Immature natural killer cell (primary cell): ENCODE data around the gene COP1. TPM values are rescaled to one million over a fixed set of nuclear protein-coding genes. Genes with fewer than 3 reads are reported as not detected.
A peak's percentile ranks its signal among the peaks of the same experiment; 100 is the strongest.
"Not testable (repeated sequence)": the region's sequence is repeated elsewhere in the genome, so short reads cannot be mapped to it uniquely, and the experiment has no call there.

ENCODE experiments used
- DNase-seq, 3 donors: peaks; one replicate each; pipeline ENCODE4 v3.0.0; 2022; ENCODE audit warnings: mixed read lengths in 1 of 3
- H3K27ac Mint-ChIP-seq, 6 donors: one replicate each; pipeline ENCODE4 v1.8.0; 2020; ENCODE audit warnings: mixed read lengths in 6 of 6, mild to moderate bottlenecking in 5 of 6, inconsistent platforms in 4 of 6, moderate library complexity in 3 of 6
- H3K27me3 Mint-ChIP-seq, 3 donors: one replicate each; pipeline ENCODE4 v1.8.0; 2020 to 2021; ENCODE audit warnings: low read depth in 3 of 3, mild to moderate bottlenecking in 3 of 3, mixed read lengths in 3 of 3, moderate library complexity in 3 of 3, inconsistent platforms in 1 of 3
- H3K36me3 Mint-ChIP-seq, 3 donors: one replicate each; pipeline ENCODE4 v1.8.0; 2020; ENCODE audit warnings: mixed read lengths in 3 of 3, inconsistent platforms in 2 of 3, mild to moderate bottlenecking in 2 of 3
- H3K4me1 Mint-ChIP-seq, 2 donors: one replicate each; pipeline ENCODE4 v1.8.0; 2020; ENCODE audit warnings: inconsistent platforms in 2 of 2, mild to moderate bottlenecking in 2 of 2, mixed read lengths in 2 of 2, moderate library complexity in 1 of 2
- H3K4me3 Mint-ChIP-seq, 5 donors: one replicate each; pipeline ENCODE4 v1.8.0; 2020; ENCODE audit warnings: mild to moderate bottlenecking in 5 of 5, mixed read lengths in 5 of 5, inconsistent platforms in 3 of 5, moderate library complexity in 3 of 5
- H3K9me3 Mint-ChIP-seq, 6 donors: one replicate each; pipeline ENCODE4 v1.8.0; 2020; ENCODE audit warnings: mild to moderate bottlenecking in 6 of 6, mixed read lengths in 6 of 6, inconsistent platforms in 4 of 6, moderate library complexity in 3 of 6
- polyA plus RNA-seq, 3 donors: library from polyadenylated mRNA; unstranded; fragments of 300-500 nt; fragmentation: Illumina TruSeq; gene quantifications; one replicate each; pipeline ENCODE4 v1.2.3, GENCODE V29; 2021

Gene COP1
- polyA plus RNA-seq, 3 donors from 2014 or later = 28.3 to 42.2 (median 37.4) TPM

GRCh38 chr1:175984057-175984812 lies 222.9 kb downstream of the COP1 start:
- Mint-ChIP-seq H3K4me3 (no peak overlapping the region), H3K9me3 (peaks cover 5 to 22% (median 18%) of the 10 kb centered on the region in 6 donors), H3K27ac (no peak overlapping the region), H3K27me3 (peaks cover 0 to 2% (median 0%) of the 10 kb centered on the region in 3 donors), H3K36me3 (peaks cover 59 to 71% (median 66%) of the 10 kb centered on the region in 3 donors), H3K4me1 (peaks cover 5 to 19% of the 10 kb centered on the region in 2 donors)
- DNase-seq = no peak

- H3K27me3 Mint-ChIP-seq, H3K4me3 Mint-ChIP-seq, H3K27ac Mint-ChIP-seq, DNase-seq: not testable (repeated sequence)
- Mint-ChIP-seq H3K4me1 (peaks cover 7 to 26% of the 10 kb centered on the region in 2 donors), H3K9me3 (peaks cover 5 to 22% (median 18%) of the 10 kb centered on the region in 6 donors), H3K36me3 (peaks cover 59 to 69% (median 66%) of the 10 kb centered on the region in 3 donors)
These were observed 223.7 kb downstream of the COP1 start for GRCh38 chr1:175983363-175983762.

- Mint-ChIP-seq H3K36me3 (peaks cover 46 to 55% (median 52%) of the 10 kb centered on the region in 3 donors), H3K4me1 (peaks cover 8 to 28% of the 10 kb centered on the region in 2 donors), H3K27me3 (peaks cover 0 to 2% (median 0%) of the 10 kb centered on the region in 3 donors), H3K27ac (no peak overlapping the region), H3K4me3 (no peak overlapping the region), H3K9me3 (peaks cover 5 to 22% (median 18%) of the 10 kb centered on the region in 6 donors)
- DNase-seq = no peak
These were observed 226.0 kb downstream of the COP1 start for GRCh38 chr1:175981128-175981527.

- Mint-ChIP-seq H3K36me3 (peaks cover 32 to 43% (median 37%) of the 10 kb centered on the region in 3 donors), H3K27ac (no peak overlapping the region), H3K4me1 (peaks cover 8 to 28% of the 10 kb centered on the region in 2 donors), H3K4me3 (no peak overlapping the region), H3K9me3 (peaks cover 5 to 19% (median 13%) of the 10 kb centered on the region in 6 donors), H3K27me3 (peaks cover 0 to 2% (median 0%) of the 10 kb centered on the region in 3 donors)
- DNase-seq = no peak
These were observed 228.2 kb downstream of the COP1 start for GRCh38 chr1:175978926-175979325.

- H3K4me1 Mint-ChIP-seq = peaks cover 8 to 28% of the 10 kb centered on the region in 2 donors
- H3K9me3 Mint-ChIP-seq = peaks cover 2 to 19% (median 9%) of the 10 kb centered on the region in 6 donors
- peaks cover 0 to 2% (median 0%) of the 10 kb centered on the region in 3 donors for H3K27me3 Mint-ChIP-seq
- DNase-seq = no peak
- peaks cover 32 to 43% (median 37%) of the 10 kb centered on the region in 3 donors for H3K36me3 Mint-ChIP-seq
- H3K27ac Mint-ChIP-seq = peak overlapping the region in 2 of 6 donors; percentile 31 to 43
- H3K4me3 Mint-ChIP-seq = no peak overlapping the region
These were observed 228.6 kb downstream of the COP1 start for GRCh38 chr1:175978476-175978875.

- H3K4me1 Mint-ChIP-seq = peaks cover 8 to 21% of the 10 kb centered on the region in 2 donors
- peaks cover 20 to 30% (median 24%) of the 10 kb centered on the region in 3 donors for H3K36me3 Mint-ChIP-seq
- H3K27ac Mint-ChIP-seq = no peak overlapping the region
- H3K9me3 Mint-ChIP-seq = peaks cover 0 to 8% (median 1%) of the 10 kb centered on the region in 6 donors
- H3K27me3 Mint-ChIP-seq = no peaks in the 10 kb centered on the region
- H3K4me3 Mint-ChIP-seq = no peak overlapping the region
- no peak for DNase-seq
These were observed 230.0 kb downstream of the COP1 start for GRCh38 chr1:175976865-175977642.

GRCh38 chr1:175969231-175969630 lies 237.9 kb downstream of the COP1 start:
- Mint-ChIP-seq H3K4me3 (no peak overlapping the region), H3K27ac (no peak overlapping the region), H3K9me3 (no peaks in the 10 kb centered on the region), H3K4me1 (peaks cover 3 to 4% of the 10 kb centered on the region in 2 donors), H3K36me3 (peaks cover 14 to 22% (median 22%) of the 10 kb centered on the region in 3 donors), H3K27me3 (peaks cover 0 to 2% (median 0%) of the 10 kb centered on the region in 3 donors)
- DNase-seq = no peak

GRCh38 chr1:175968486-175969172 lies 238.5 kb downstream of the COP1 start:
- Mint-ChIP-seq H3K27ac (no peak overlapping the region), H3K4me3 (no peak overlapping the region), H3K4me1 (peaks cover 3 to 4% of the 10 kb centered on the region in 2 donors), H3K27me3 (peaks cover 0 to 2% (median 0%) of the 10 kb centered on the region in 3 donors), H3K9me3 (no peaks in the 10 kb centered on the region), H3K36me3 (peaks cover 9 to 18% (median 17%) of the 10 kb centered on the region in 3 donors)
- no peak for DNase-seq

GRCh38 chr1:175963740-175964139 lies 243.3 kb downstream of the COP1 start:
- Mint-ChIP-seq H3K36me3 (peaks cover 0 to 20% (median 16%) of the 10 kb centered on the region in 3 donors), H3K4me3 (no peak overlapping the region), H3K27ac (peak overlapping the region in 1 of 6 donors; percentile 19), H3K9me3 (no peaks in the 10 kb centered on the region), H3K27me3 (peaks cover 0 to 2% (median 0%) of the 10 kb centered on the region in 3 donors), H3K4me1 (peaks cover 4 to 6% of the 10 kb centered on the region in 2 donors)
- no peak for DNase-seq

- Mint-ChIP-seq H3K9me3 (no peaks in the 10 kb centered on the region), H3K27me3 (no peaks in the 10 kb centered on the region), H3K27ac (no peak overlapping the region), H3K4me1 (peaks cover 5 to 6% of the 10 kb centered on the region in 2 donors), H3K36me3 (peaks cover 4 to 21% (median 13%) of the 10 kb centered on the region in 3 donors), H3K4me3 (no peak overlapping the region)
- DNase-seq = no peak
These were observed 246.9 kb downstream of the COP1 start for GRCh38 chr1:175960169-175960568.

GRCh38 chr1:175951627-175952026 lies 255.5 kb downstream of the COP1 start:
- DNase-seq = no peak
- Mint-ChIP-seq H3K4me3 (no peak overlapping the region), H3K9me3 (peaks cover 0 to 3% (median 0%) of the 10 kb centered on the region in 6 donors), H3K36me3 (peaks cover 28 to 52% (median 31%) of the 10 kb centered on the region in 3 donors), H3K4me1 (peaks cover 2 to 12% of the 10 kb centered on the region in 2 donors), H3K27me3 (no peaks in the 10 kb centered on the region), H3K27ac (peak overlapping the region in 1 of 6 donors; percentile 29)

GRCh38 chr1:175947771-175948170 lies 259.3 kb downstream of the COP1 start:
- no peaks in the 10 kb centered on the region for H3K27me3 Mint-ChIP-seq
- DNase-seq = no peak
- H3K9me3 Mint-ChIP-seq = peaks cover 0 to 3% (median 0%) of the 10 kb centered on the region in 6 donors
- peaks cover 43 to 57% (median 48%) of the 10 kb centered on the region in 3 donors for H3K36me3 Mint-ChIP-seq
- H3K4me1 Mint-ChIP-seq = peaks cover 0 to 2% of the 10 kb centered on the region in 2 donors
- H3K4me3 Mint-ChIP-seq = no peak overlapping the region
- no peak overlapping the region for H3K27ac Mint-ChIP-seq

- no peaks in the 10 kb centered on the region for H3K4me1 Mint-ChIP-seq
- peaks cover 57 to 61% (median 57%) of the 10 kb centered on the region in 3 donors for H3K36me3 Mint-ChIP-seq
- H3K27ac Mint-ChIP-seq = no peak overlapping the region
- DNase-seq = no peak
- H3K4me3 Mint-ChIP-seq = no peak overlapping the region
- H3K9me3 Mint-ChIP-seq = no peaks in the 10 kb centered on the region
- no peaks in the 10 kb centered on the region for H3K27me3 Mint-ChIP-seq
These were observed 262.5 kb downstream of the COP1 start for GRCh38 chr1:175944591-175944990.
